SK-N-SH (cell line): ENCODE results near the gene TNFAIP1. TPM values are rescaled to one million over a fixed set of nuclear protein-coding genes. Genes with fewer than 3 reads are reported as not detected.

Experiments
- CHD2 ChIP-seq: fragments of 150-350 bp; IDR thresholded peaks from 2 replicates; pipeline ENCODE4 v1.6.1; 2018; ENCODE audit warnings: low read length; ENCODE audit not compliant: partially characterized antibody
- CTCF ChIP-seq: fragments of 200-600 bp; sonication (generic); IDR thresholded peaks from 2 replicates; pipeline ENCODE4 v1.6.1; 2017; ENCODE audit warnings: antibody characterized with exemption, mild to moderate bottlenecking, moderate library complexity
- ELF1 ChIP-seq: IDR thresholded peaks from 2 replicates; pipeline ENCODE4 v1.4.0; 2012
- GABPA ChIP-seq: IDR thresholded peaks from 2 replicates; pipeline ENCODE4 v1.4.0; 2012; ENCODE audit warnings: low read depth, mild to moderate bottlenecking
- IRF3 ChIP-seq: fragments of 150-350 bp; IDR thresholded peaks from 2 replicates; pipeline ENCODE4 v1.6.1; 2016; ENCODE audit warnings: mild to moderate bottlenecking, low read depth, low read length
- JUND ChIP-seq: IDR thresholded peaks from 2 replicates; pipeline ENCODE4 v1.4.0; 2012
- MXI1 ChIP-seq: IDR thresholded peaks from 2 replicates; pipeline ENCODE4 v1.6.1; 2012; ENCODE audit warnings: mild to moderate bottlenecking, low read depth, low read length, improper control_type of control experiment
- NFIC ChIP-seq: IDR thresholded peaks from 2 replicates; pipeline ENCODE4 v1.4.0; 2012; ENCODE audit warnings: borderline replicate concordance
- NRF1 ChIP-seq: IDR thresholded peaks from 2 replicates; pipeline ENCODE4 v1.6.1; 2012; ENCODE audit warnings: low read depth, mild to moderate bottlenecking, low read length
- POLR2AphosphoS5 ChIP-seq: IDR thresholded peaks from 2 replicates; pipeline ENCODE4 v1.6.1; 2012; ENCODE audit warnings: low read depth, low read length
- RAD21 ChIP-seq: IDR thresholded peaks from 2 replicates; pipeline ENCODE4 v1.6.1; 2012; ENCODE audit warnings: mild to moderate bottlenecking, low read length
- RCOR1 ChIP-seq: fragments of 150-350 bp; IDR thresholded peaks from 2 replicates; pipeline ENCODE4 v1.6.1; 2017; ENCODE audit warnings: antibody characterized with exemption, low read length
- REST ChIP-seq: IDR thresholded peaks from 2 replicates; pipeline ENCODE4 v1.6.1; 2012; ENCODE audit warnings: mild to moderate bottlenecking, low read depth, low read length, moderate library complexity
- RFX5 ChIP-seq: IDR thresholded peaks from 2 replicates; pipeline ENCODE4 v1.6.1; 2012; ENCODE audit warnings: mild to moderate bottlenecking, improper control_type of control experiment, low read length
- RXRA ChIP-seq: IDR thresholded peaks from 2 replicates; pipeline ENCODE4 v1.4.0; 2012; ENCODE audit warnings: low read depth, mild to moderate bottlenecking, borderline replicate concordance
- SIN3A ChIP-seq: IDR thresholded peaks from 2 replicates; pipeline ENCODE4 v1.6.1; 2012; ENCODE audit warnings: low read depth, mild to moderate bottlenecking, low read length, moderate library complexity, borderline replicate concordance
- SMC3 ChIP-seq: IDR thresholded peaks from 2 replicates; pipeline ENCODE4 v1.6.1; 2012; ENCODE audit warnings: low read depth, low read length, improper control_type of control experiment
- TAF1 ChIP-seq: IDR thresholded peaks from 2 replicates; pipeline ENCODE4 v1.6.1; 2012; ENCODE audit warnings: low read depth, mild to moderate bottlenecking, low read length, moderate library complexity, borderline replicate concordance
- TCF12 ChIP-seq: IDR thresholded peaks from 2 replicates; pipeline ENCODE4 v1.4.0; 2012
- USF1 ChIP-seq: IDR thresholded peaks from 2 replicates; pipeline ENCODE4 v1.4.0; 2012; ENCODE audit warnings: low read depth, borderline replicate concordance
- ZBTB33 ChIP-seq: IDR thresholded peaks from 2 replicates; pipeline ENCODE4 v1.4.0; 2012; ENCODE audit warnings: low read depth, borderline replicate concordance
- polyA plus RNA-seq, 3 experiments: library from polyadenylated mRNA; depleted of rRNA; stranded (reverse); fragments of >200 nt; gene quantifications; 2 replicates each; pipeline ENCODE4 v1.2.3, GENCODE V29; 2012
- TF ChIP-seq, protein P1 (sequence below): fragments of 150-350 bp; IDR thresholded peaks from 2 replicates; pipeline ENCODE4 v1.6.1; 2017; ENCODE audit warnings: antibody characterized with exemption, low read length, low read depth, borderline replicate concordance

Gene TNFAIP1
- polyA plus RNA-seq, 1 of the 3 experiments (the other 2 are of a cell fraction): 52.0 TPM

DNA sequence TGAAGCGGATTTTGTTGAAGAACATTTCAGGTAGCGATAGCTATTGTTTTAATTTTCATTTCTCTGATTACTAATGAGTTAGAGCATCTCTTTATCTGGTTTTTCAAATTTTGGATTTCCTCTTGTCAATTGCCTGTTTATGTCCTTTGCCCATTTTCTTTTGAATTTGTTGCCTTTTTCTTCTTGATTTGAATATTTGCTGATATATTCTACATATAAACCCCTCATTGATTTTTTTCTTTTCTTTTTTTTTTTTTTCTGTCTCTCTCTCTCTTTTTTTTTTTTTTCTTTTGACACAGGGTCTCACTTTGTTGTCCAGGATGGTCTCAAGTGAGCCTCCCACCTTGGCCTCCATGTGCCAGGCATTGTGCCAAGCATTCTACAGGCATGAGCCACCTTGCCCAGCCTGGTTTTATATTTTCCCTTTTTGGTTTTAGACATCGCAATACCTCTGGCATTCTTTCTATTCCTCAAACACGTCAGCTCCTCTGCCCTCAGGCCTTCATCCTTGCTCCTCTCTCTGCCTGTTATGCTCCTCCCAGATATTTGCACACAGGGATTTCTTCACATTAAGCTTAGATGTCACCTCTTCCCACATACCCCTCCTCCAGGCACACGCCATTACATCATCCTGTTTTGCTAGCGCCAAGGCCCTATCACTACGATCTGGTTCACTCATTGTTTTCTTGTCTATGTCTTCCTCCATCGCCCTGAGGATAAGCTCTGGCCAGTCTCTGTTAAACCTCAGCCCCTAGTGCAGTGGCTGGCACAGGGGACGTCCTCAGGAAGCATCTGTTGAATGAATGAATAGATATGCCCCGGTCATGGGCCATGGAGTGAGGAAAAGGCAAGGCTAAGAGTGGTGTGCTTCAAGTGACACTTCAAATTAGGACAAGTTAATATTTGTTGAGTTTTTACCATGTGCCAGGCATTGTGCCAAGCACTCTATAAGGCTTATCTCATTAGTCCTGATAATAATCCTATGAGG is 44.5 kb downstream of the TNFAIP1 start (continued):
- TF ChIP-seq, protein P1, sequence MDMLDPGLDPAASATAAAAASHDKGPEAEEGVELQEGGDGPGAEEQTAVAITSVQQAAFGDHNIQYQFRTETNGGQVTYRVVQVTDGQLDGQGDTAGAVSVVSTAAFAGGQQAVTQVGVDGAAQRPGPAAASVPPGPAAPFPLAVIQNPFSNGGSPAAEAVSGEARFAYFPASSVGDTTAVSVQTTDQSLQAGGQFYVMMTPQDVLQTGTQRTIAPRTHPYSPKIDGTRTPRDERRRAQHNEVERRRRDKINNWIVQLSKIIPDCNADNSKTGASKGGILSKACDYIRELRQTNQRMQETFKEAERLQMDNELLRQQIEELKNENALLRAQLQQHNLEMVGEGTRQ: no peak
- no peak for TF ChIP-seq ELF1
- no peak for TF ChIP-seq POLR2AphosphoS5
- no peak for TF ChIP-seq SMC3
- no peak for TF ChIP-seq IRF3
- TF ChIP-seq CHD2: no peak
- no peak for TF ChIP-seq TAF1
- no peak for TF ChIP-seq CTCF
- no peak for TF ChIP-seq NRF1
- no peak for TF ChIP-seq RCOR1
- no peak for TF ChIP-seq RXRA
- no peak for TF ChIP-seq RFX5
- TF ChIP-seq NFIC: no peak
- no peak for TF ChIP-seq RAD21
- TF ChIP-seq USF1: no peak
- TF ChIP-seq SIN3A: no peak
- no peak for TF ChIP-seq ZBTB33
- peak; percentile 44; the same call in 1 of the 2 replicates for TF ChIP-seq MXI1
- no peak for TF ChIP-seq GABPA
- no peak for TF ChIP-seq JUND
- TF ChIP-seq REST: no peak
- TF ChIP-seq TCF12: no peak
